ENCODE data around the gene FAP. TPM values are rescaled to one million over a fixed set of nuclear protein-coding genes. Genes with fewer than 3 reads are reported as not detected.

Gene FAP
- total RNA-seq, 1 donor from 2014 or later, result 2.0 TPM

Other genes starting within 250 kb of the FAP start
- gene DPP4, start 169.2 kb downstream of the FAP start, total RNA-seq, result 5.7 TPM
- gene GCG, start 91.2 kb downstream of the FAP start, total RNA-seq, result 0.49 TPM
- 1.7 TPM for gene IFIH1, start 75.2 kb upstream of the FAP start, total RNA-seq
- gene GCA, start 100.7 kb upstream of the FAP start, total RNA-seq, result 19.4 TPM

Measured in temporal lobe (tissue), 1 donor.